Kidney epithelial cell (primary cell): ENCODE measurements around the gene APRT. TPM values are rescaled to one million over a fixed set of nuclear protein-coding genes. Genes with fewer than 3 reads are reported as not detected.

Experiments
- DNase-seq: peaks from one replicate; pipeline ENCODE4 v3.0.0-alpha.2; 2010; ENCODE audit warnings: low read depth
- H3K27me3 ChIP-seq: 2 replicates; pipeline ENCODE4 v1.6.0; 2011; ENCODE audit warnings: low read length; ENCODE audit not compliant: control insufficient read depth, insufficient read depth
- H3K36me3 ChIP-seq: 2 replicates; pipeline ENCODE4 v1.5.1; 2011; ENCODE audit warnings: low read length; ENCODE audit not compliant: control insufficient read depth, insufficient read depth
- H3K4me3 ChIP-seq: 2 replicates; pipeline ENCODE4 v1.5.1; 2011; ENCODE audit warnings: low read depth, mild to moderate bottlenecking, control low read depth, low read length
- total RNA-seq: library from RNA; depleted of rRNA; stranded (reverse); fragments of >200 nt; gene quantifications from 2 replicates; pipeline ENCODE4 v1.2.3, GENCODE V29; 2015
- TF ChIP-seq, protein P1 (sequence below): IDR thresholded peaks from 2 replicates; pipeline ENCODE4 v1.5.1; 2011; ENCODE audit warnings: mild to moderate bottlenecking, moderate library complexity, low read length, control low read depth, inconsistent platforms; ENCODE audit not compliant: insufficient read depth, poor library complexity, severe bottlenecking

Gene APRT
- total RNA-seq, 1 donor from 2014 or later = 218 TPM

DNA sequence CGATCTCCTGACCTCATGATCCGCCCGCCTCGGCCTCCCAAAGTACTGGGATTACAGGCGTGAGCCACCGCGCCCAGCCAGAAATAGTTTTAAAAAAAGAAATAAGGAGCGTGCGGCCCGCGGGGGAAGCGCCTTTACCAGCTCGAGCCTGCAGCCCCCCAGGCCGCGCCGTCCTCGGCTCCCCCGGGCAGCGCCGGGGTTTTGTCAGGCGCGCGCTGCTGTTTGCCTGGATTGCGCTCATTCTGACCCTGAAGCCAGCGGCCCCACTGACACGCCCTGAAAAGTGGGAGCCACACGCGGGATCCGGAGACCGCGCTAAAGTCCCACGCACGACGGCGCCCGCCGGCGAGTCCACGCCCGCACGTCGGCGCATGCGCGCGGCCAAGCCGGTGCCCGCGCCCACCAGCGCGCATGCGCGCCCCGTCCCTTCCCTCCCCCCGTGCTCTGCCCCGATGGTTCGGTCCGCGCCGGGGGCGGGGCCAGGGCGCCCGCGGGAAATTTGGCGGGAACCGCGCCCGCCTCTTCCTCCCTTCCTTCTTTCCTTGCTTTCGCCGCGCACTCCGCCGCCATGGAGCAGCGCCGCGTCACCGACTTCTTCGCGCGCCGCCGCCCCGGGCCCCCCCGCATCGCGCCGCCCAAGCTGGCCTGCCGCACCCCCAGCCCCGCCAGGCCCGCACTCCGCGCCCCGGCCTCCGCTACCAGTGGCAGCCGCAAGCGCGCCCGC, 8.3 kb downstream of the APRT start, which contains the start of gene CDT1:
TSS of gene CDT1 (plus strand) at position 526 of the 724 bp plus-strand sequence. CDS start at position 569, 43 bp downstream.
- no peak for DNase-seq
- peak within 1 kb of the TSS; percentile 58 for H3K4me3 ChIP-seq
- H3K27me3 ChIP-seq = no peaks in the 10 kb centered on the region
- H3K36me3 ChIP-seq = peaks cover 2% of the 10 kb centered on the region
- TF ChIP-seq, protein P1, sequence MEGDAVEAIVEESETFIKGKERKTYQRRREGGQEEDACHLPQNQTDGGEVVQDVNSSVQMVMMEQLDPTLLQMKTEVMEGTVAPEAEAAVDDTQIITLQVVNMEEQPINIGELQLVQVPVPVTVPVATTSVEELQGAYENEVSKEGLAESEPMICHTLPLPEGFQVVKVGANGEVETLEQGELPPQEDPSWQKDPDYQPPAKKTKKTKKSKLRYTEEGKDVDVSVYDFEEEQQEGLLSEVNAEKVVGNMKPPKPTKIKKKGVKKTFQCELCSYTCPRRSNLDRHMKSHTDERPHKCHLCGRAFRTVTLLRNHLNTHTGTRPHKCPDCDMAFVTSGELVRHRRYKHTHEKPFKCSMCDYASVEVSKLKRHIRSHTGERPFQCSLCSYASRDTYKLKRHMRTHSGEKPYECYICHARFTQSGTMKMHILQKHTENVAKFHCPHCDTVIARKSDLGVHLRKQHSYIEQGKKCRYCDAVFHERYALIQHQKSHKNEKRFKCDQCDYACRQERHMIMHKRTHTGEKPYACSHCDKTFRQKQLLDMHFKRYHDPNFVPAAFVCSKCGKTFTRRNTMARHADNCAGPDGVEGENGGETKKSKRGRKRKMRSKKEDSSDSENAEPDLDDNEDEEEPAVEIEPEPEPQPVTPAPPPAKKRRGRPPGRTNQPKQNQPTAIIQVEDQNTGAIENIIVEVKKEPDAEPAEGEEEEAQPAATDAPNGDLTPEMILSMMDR = no peak

DNA sequence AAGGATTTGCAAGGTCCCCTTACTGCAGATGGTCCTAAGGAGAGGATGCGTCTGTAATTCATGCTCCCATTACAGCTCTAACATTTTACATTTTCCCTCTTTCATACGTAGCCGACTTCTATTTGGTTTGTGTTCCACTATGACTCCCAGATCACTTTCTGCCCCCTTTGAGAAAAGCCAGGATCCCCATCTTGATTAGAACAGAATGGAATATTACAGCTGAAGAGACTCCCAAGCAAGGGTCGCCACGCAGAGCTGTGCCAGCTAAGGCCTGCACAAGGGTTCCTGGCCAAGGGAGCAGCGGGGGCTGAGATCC, 11.5 kb downstream of the APRT start:
- H3K36me3 ChIP-seq = no peaks in the 10 kb centered on the region
- H3K27me3 ChIP-seq = no peaks in the 10 kb centered on the region
- TF ChIP-seq, protein P1 = no peak
- no peak overlapping the region for H3K4me3 ChIP-seq
- no peak for DNase-seq

DNA sequence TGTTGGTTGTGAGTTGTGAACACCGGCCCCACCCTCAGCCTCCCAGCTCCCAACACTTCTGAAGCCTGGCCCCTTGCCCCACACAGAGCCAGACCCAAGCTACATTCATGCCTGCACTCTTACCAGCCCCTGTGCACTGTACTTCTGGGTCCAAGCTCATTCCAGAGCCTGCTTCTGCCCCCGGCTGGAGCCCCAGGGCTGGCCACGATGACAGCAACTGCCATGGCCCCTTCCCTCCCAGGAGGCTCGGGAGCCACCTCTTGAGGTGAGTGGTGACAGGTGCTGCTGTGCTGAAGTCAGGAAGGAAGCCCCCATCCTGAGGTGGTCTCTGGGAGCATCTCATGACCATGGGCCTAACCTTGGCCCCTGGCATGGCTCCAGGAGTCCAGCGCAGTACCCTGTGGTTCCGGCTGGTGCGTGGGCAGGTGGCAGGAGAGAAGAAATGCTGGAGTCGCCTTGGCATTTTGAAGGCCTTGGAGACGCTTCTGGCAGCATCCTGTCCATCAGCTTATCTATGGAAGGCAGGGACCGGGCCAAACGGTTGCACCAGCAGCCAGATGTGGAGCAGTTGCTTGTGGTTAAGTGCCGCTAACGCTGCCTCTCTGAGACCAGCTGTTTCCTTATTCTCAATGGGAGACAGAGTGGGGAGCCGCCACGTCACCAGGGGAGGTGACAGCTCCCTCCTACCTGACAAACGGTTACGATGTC, 12.0 kb downstream of the APRT start:
- no peaks in the 10 kb centered on the region for H3K27me3 ChIP-seq
- H3K4me3 ChIP-seq = no peak overlapping the region
- TF ChIP-seq, protein P1 = no peak
- no peaks in the 10 kb centered on the region for H3K36me3 ChIP-seq
- no peak for DNase-seq

DNA sequence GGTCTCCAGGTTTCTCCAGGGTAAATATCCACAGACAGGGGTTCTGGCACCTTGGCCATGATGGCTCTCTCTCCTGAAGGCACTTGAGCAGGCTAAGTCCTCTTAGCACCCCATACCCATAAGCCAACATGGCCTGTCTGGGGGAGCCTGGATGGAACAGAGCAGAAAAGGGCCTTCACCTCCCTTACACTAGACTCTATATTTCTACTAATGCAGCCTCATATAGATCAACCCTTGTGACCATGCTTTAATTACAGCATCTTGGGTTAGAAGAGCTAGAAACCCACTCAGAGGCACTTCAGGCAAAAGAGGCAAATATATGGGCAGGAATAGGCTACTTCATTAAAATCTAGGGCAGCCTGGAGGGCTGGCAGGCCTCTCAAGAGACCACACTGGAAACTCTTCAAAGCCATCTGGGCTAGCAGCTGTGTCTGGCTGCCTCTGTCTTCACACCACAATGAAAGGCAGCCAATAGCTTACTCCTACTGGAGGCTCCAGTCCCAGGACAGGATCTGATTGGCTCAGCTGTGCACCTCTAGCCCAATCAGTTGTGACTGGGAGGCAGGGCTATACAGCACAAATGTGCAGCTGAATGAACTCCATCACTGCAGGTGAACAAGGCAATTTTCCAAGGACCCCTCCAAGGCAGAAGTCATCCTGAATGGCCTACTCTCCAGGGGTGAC, 12.8 kb downstream of the APRT start:
- DNase-seq = no peak
- TF ChIP-seq, protein P1 = no peak
- Histone ChIP-seq H3K36me3 (no peaks in the 10 kb centered on the region), H3K4me3 (no peak overlapping the region), H3K27me3 (no peaks in the 10 kb centered on the region)

DNA sequence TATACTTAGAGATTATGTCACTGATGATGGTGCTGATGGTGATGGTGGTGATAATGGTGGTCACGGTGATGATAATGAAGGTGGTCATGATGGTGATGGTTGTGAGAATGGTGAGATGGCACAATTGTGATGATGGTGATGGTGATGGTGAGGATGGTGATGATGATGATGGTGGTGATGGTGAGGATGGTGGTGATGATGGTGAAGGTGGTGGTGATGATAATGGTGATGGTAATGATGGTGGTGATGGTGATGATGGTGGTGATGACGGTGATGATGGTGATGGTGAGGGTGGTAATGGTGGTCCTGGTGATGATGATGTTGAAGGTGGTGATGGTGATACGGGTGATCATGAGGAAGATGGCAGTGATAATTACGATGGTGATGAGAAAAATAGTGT, 13.7 kb downstream of the APRT start:
- TF ChIP-seq, protein P1 = no peak
- Histone ChIP-seq H3K4me3 (no peak overlapping the region), H3K36me3 (no peaks in the 10 kb centered on the region), H3K27me3 (peaks cover 7% of the 10 kb centered on the region)
- DNase-seq = no peak
